IMR-90 (cell line): ENCODE results near the gene NOP16. TPM values are rescaled to one million over a fixed set of nuclear protein-coding genes. Genes with fewer than 3 reads are reported as not detected.
A peak's percentile ranks its signal among the peaks of the same experiment; 100 is the strongest.

ENCODE experiments used
- ATAC-seq: fragments of 200-7000 bp; cut with Tn5 transposase; 2 replicates; pipeline ENCODE4 v1.9.1; 2020; ENCODE audit warnings: low read depth, mild to moderate bottlenecking, moderate library complexity
- BruUV-seq: library from RNA; stranded (reverse); fragments of 400-500 nt; replicated peaks from 2 replicates; lab custom pipeline; 2021; lab: Mats Ljungman, UMichigan
- CTCF ChIA-PET: fragments of 300-600 bp; formaldehyde crosslinking; extraction: SDS; loops from one replicate; lab custom pipeline; 2021; ENCODE audit warnings: antibody characterized with exemption; lab: Yijun Ruan, JAX
- POLR2A ChIA-PET: fragments of 300-600 bp; sonication (Branson Sonifier 250); formaldehyde crosslinking; loops from one replicate; lab custom pipeline; 2022; ENCODE audit warnings: antibody characterized with exemption; ENCODE audit not compliant: unreplicated experiment; lab: Charles Lee
- DNase-seq: peaks from one replicate; pipeline ENCODE4 v3.0.0; 2013
- H2AFZ ChIP-seq: replicated peaks from 2 replicates; pipeline ENCODE3; 2013; ENCODE audit warnings: low read length, mild to moderate bottlenecking; ENCODE audit not compliant: poor library complexity
- H2AK5ac ChIP-seq: 2 replicates; pipeline ENCODE4 v1.6.1; 2013; ENCODE audit warnings: low read depth, low read length, inconsistent platforms
- H2AK9ac ChIP-seq: replicated peaks from 2 replicates; pipeline ENCODE3; 2013; ENCODE audit warnings: mild to moderate bottlenecking, low read depth, low read length, moderate library complexity; ENCODE audit not compliant: poor library complexity
- H2BK120ac ChIP-seq: 2 replicates; pipeline ENCODE4 v1.6.1; 2013; ENCODE audit warnings: low read depth, low read length, inconsistent platforms
- H2BK15ac ChIP-seq: 3 replicates; pipeline ENCODE4 v1.6.1; 2013; ENCODE audit warnings: low read depth, low read length, inconsistent platforms
- H2BK20ac ChIP-seq: 2 replicates; pipeline ENCODE4 v1.6.1; 2013; ENCODE audit warnings: low read depth, mild to moderate bottlenecking, inconsistent platforms, low read length, moderate library complexity
- H2BK5ac ChIP-seq: 2 replicates; pipeline ENCODE4 v1.6.1; 2013; ENCODE audit warnings: mild to moderate bottlenecking, low read depth, low read length, inconsistent platforms; ENCODE audit not compliant: poor library complexity, severe bottlenecking
- H3K14ac ChIP-seq: replicated peaks from 2 replicates; pipeline ENCODE4 v1.6.1; 2013; ENCODE audit warnings: low read depth, low read length, inconsistent platforms
- H3K18ac ChIP-seq: 2 replicates; pipeline ENCODE4 v1.6.1; 2013; ENCODE audit warnings: low read depth, low read length, control low read depth
- H3K23ac ChIP-seq: 2 replicates; pipeline ENCODE4 v1.6.1; 2013; ENCODE audit warnings: low read depth, low read length, inconsistent platforms
- H3K27ac ChIP-seq: 2 replicates; pipeline ENCODE4 v1.5.1; 2013; ENCODE audit warnings: mild to moderate bottlenecking, control low read depth, low read length; ENCODE audit not compliant: insufficient read depth
- H3K27me3 ChIP-seq: 2 replicates; pipeline ENCODE4 v1.6.1; 2013; ENCODE audit warnings: low read length; ENCODE audit not compliant: control insufficient read depth, insufficient read depth
- H3K36me3 ChIP-seq: 2 replicates; pipeline ENCODE4 v1.6.1; 2013; ENCODE audit warnings: low read length, mixed read lengths; ENCODE audit not compliant: control insufficient read depth, insufficient read depth
- H3K4ac ChIP-seq: 2 replicates; pipeline ENCODE4 v1.6.1; 2013; ENCODE audit warnings: low read depth, low read length, inconsistent platforms
- H3K4me1 ChIP-seq: 2 replicates; pipeline ENCODE4 v1.6.1; 2013; ENCODE audit warnings: low read length, mixed read lengths; ENCODE audit not compliant: control insufficient read depth, insufficient read depth
- H3K4me2 ChIP-seq: 2 replicates; pipeline ENCODE4 v1.6.1; 2013; ENCODE audit warnings: low read depth, mild to moderate bottlenecking, control low read depth, low read length, moderate library complexity
- H3K4me3 ChIP-seq: 2 replicates; pipeline ENCODE4 v1.5.1; 2013; ENCODE audit warnings: low read depth, mild to moderate bottlenecking, control low read depth, low read length, moderate library complexity; ENCODE audit not compliant: insufficient read depth
- H3K56ac ChIP-seq: 2 replicates; pipeline ENCODE4 v1.6.1; 2013; ENCODE audit warnings: low read length, inconsistent platforms; ENCODE audit not compliant: insufficient read depth; ENCODE audit errors: extremely low read depth
- H3K79me1 ChIP-seq, 2 experiments: 2 replicates each; pipeline ENCODE4 v1.6.1; 2013; ENCODE audit warnings: low read length in 2 of 2, inconsistent platforms in 1 of 2, low read depth in 1 of 2
- H3K9ac ChIP-seq: 2 replicates; pipeline ENCODE4 v1.6.1; 2013; ENCODE audit warnings: low read depth, low read length, control low read depth
- H3K9me1 ChIP-seq: 2 replicates; pipeline ENCODE4 v1.6.1; 2013; ENCODE audit warnings: low read length, inconsistent platforms; ENCODE audit not compliant: insufficient read depth
- H3K9me3 ChIP-seq: 2 replicates; pipeline ENCODE4 v1.6.1; 2013; ENCODE audit warnings: low read length; ENCODE audit not compliant: control insufficient read depth, insufficient read depth
- H4K20me1 ChIP-seq: 2 replicates; pipeline ENCODE4 v1.6.1; 2013; ENCODE audit warnings: low read length, inconsistent platforms; ENCODE audit not compliant: insufficient read depth
- H4K5ac ChIP-seq: 2 replicates; pipeline ENCODE4 v1.6.1; 2013; ENCODE audit warnings: mild to moderate bottlenecking, low read depth, low read length, control low read depth
- H4K8ac ChIP-seq, 2 experiments: 2 replicates each; pipeline ENCODE4 v1.6.1; 2013; ENCODE audit warnings: low read depth in 2 of 2, low read length in 2 of 2, control low read depth in 1 of 2, inconsistent platforms in 1 of 2
- H4K91ac ChIP-seq: 2 replicates; pipeline ENCODE4 v1.6.1; 2013; ENCODE audit warnings: low read depth, low read length, inconsistent platforms; ENCODE audit not compliant: insufficient read depth
- MAFK ChIP-seq: IDR thresholded peaks from 2 replicates; pipeline ENCODE4 v1.6.1; 2012; ENCODE audit warnings: low read depth, low read length, improper control_type of control experiment
- NFE2L2 ChIP-seq: fragments of 150-350 bp; IDR thresholded peaks from 2 replicates; pipeline ENCODE4 v1.6.1; 2016; ENCODE audit warnings: low read depth, mild to moderate bottlenecking, low read length
- WGBS, 2 experiments: methylation state at CpG; one replicate each; pipeline versions ENCODE4 v1.1.5 to v1.1.7; 2013; ENCODE audit warnings: missing lambda C conversion rate in 2 of 2; ENCODE audit not compliant: insufficient read length in 1 of 2; ENCODE audit errors: extremely low coverage in 2 of 2; 5-methylcytosine and 5-hydroxymethylcytosine counted together
- dilution Hi-C: fragments of 300-500 bp; cut with HindIII; formaldehyde crosslinking; loops from one replicate; pipeline ENCODE4 v1.14.3; 2018; ENCODE audit warnings: low sequenced_read_pairs; ENCODE audit not compliant: unreplicated experiment
- in situ Hi-C: fragments of 300-500 bp; cut with MboI; formaldehyde crosslinking; loops from 3 replicates; pipeline ENCODE4 v1.14.3; 2019; ENCODE audit warnings: low sequenced_read_pairs, inconsistent platforms, mixed read lengths
- intact Hi-C: fragments of 100-400 bp; cut with micrococcal nuclease; formaldehyde crosslinking; loops from 2 replicates; pipeline ENCODE4 v1.10.0; 2022
- polyA plus RNA-seq, 3 experiments: library from polyadenylated mRNA; depleted of rRNA; stranded (reverse); fragments of >200 nt; gene quantifications; 2 replicates each; pipeline ENCODE4 v1.2.3, GENCODE V29; 2012; ENCODE audit warnings: low replicate concordance in 1 of 3
- total RNA-seq: library from RNA; depleted of rRNA; stranded (reverse); fragments of >200 nt; gene quantifications from 2 replicates; pipeline ENCODE4 v1.2.3, GENCODE V29; 2012

NOP16 gene
- total and polyA plus RNA-seq, 2 of the 4 experiments (the other 2 are of a cell fraction): 28.0 to 60.4 TPM

DNA sequence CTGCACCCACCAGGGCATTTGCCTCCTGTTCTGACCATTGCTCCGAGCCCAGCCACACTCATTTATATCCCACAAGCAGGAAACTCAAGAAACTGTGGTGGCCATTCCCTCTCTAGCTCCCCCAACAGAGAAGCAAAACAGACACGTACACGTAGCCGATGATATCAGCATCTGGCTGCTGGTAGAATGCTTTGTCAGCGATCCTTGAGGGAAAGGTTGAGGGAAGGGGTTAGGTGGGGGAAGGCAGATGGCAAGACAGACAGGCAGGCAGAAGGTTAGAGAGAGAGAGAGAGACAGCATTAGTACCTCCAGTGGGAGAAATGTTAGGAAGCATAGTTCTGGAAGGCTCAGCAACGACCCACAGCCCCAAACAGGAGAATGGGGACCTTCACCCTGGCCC lies 7.9 kb upstream of the NOP16 start:
- H4K5ac ChIP-seq: no peak overlapping the region
- ChIA-PET POLR2A (interaction anchor here (0.6 kb wide), 1 partner anchor 234 kb away, joined by 3 read pairs; the partner anchor contains the start of gene SNCB), CTCF (interaction anchor here (0.6 kb wide), 1 partner anchor 27 kb away, joined by 3 read pairs; no protein-coding TSS in a partner anchor)
- H3K9me1 ChIP-seq: no peaks in the 10 kb centered on the region; the same call in 1 of the 2 replicates
- no peak overlapping the region for H3K4me2 ChIP-seq
- H3K9ac ChIP-seq: peak overlapping the region; percentile 9; the same call in 1 of the 2 replicates
- no peak overlapping the region for H4K8ac ChIP-seq
- no peak overlapping the region for H2BK120ac ChIP-seq
- no peak overlapping the region for H3K18ac ChIP-seq
- in situ Hi-C loops (no loop called here), intact Hi-C loops (no loop called here), dilution Hi-C loops (no loop called here)
- DNase-seq: peak; percentile 31
- H3K27me3 ChIP-seq: no peaks in the 10 kb centered on the region
- no peak overlapping the region for H3K4ac ChIP-seq
- TF ChIP-seq NFE2L2 (no peak), MAFK (peak; percentile 86)
- H2AFZ ChIP-seq: no peak overlapping the region
- H3K27ac ChIP-seq: no peak overlapping the region
- H2AK9ac ChIP-seq: no peak overlapping the region
- peaks cover 4% of the 10 kb centered on the region; the same call in 1 of the 2 replicates for H3K4me1 ChIP-seq
- 67% methylated on average over 1 of the region's 6 CpGs; no CpG with 5 or more reads in 1 of the 2 experiments for WGBS, 2 experiments
- BruUV-seq: no TSS peak
- peaks cover 2 to 19% of the 10 kb centered on the region in 2 experiments; a peak in 3 of 4 replicates for H3K79me1 ChIP-seq
- no peak overlapping the region for H3K4me3 ChIP-seq
- no peak overlapping the region for H2BK20ac ChIP-seq
- no peaks in the 10 kb centered on the region for H3K9me3 ChIP-seq
- H3K56ac ChIP-seq: no peak overlapping the region
- H2BK5ac ChIP-seq: no peak overlapping the region
- no peak overlapping the region for H4K91ac ChIP-seq
- H4K20me1 ChIP-seq: peaks cover 4% of the 10 kb centered on the region; the same call in 1 of the 2 replicates
- H3K36me3 ChIP-seq: peaks cover 27% of the 10 kb centered on the region
- no peak; the same call in 1 of the 2 replicates for ATAC-seq
- no peak overlapping the region for H3K23ac ChIP-seq
- peak overlapping the region; percentile 16; the same call in 1 of the 2 replicates for H2AK5ac ChIP-seq
- no peak overlapping the region for H3K14ac ChIP-seq
- no peak overlapping the region for H2BK15ac ChIP-seq
